Effector memory CD4-positive, alpha-beta T cell (primary cell): ENCODE measurements around the gene ANAPC15.

ENCODE experiments used
- DNase-seq, 3 donors: peaks; one replicate each; pipeline ENCODE4 v3.0.0-alpha.2; 2020
- H3K27ac ChIP-seq: 2 replicates; pipeline ENCODE4 v1.7.0; 2013; ENCODE audit warnings: mild to moderate bottlenecking, low read length, moderate library complexity; ENCODE audit not compliant: insufficient read depth, poor library complexity, severe bottlenecking
- H3K27me3 ChIP-seq: replicated peaks from 2 replicates; pipeline ENCODE4 v1.7.0; 2013; ENCODE audit warnings: mild to moderate bottlenecking, low read length; ENCODE audit not compliant: insufficient read depth, control insufficient read depth, poor library complexity, severe bottlenecking
- H3K36me3 ChIP-seq: 2 replicates; pipeline ENCODE4 v1.7.0; 2013; ENCODE audit warnings: mild to moderate bottlenecking, low read length, moderate library complexity; ENCODE audit not compliant: control insufficient read depth, insufficient read depth
- H3K4me1 ChIP-seq: 2 replicates; pipeline ENCODE4 v1.7.0; 2013; ENCODE audit warnings: low read length, mild to moderate bottlenecking; ENCODE audit not compliant: control insufficient read depth, insufficient read depth, poor library complexity, severe bottlenecking
- H3K4me3 ChIP-seq: 2 replicates; pipeline ENCODE4 v1.7.0; 2013; ENCODE audit warnings: low read length, low read depth, mild to moderate bottlenecking; ENCODE audit not compliant: insufficient read depth, poor library complexity, severe bottlenecking
- H3K9me3 ChIP-seq: 2 replicates; pipeline ENCODE4 v1.7.0; 2013; ENCODE audit warnings: mild to moderate bottlenecking, low read length, moderate library complexity; ENCODE audit not compliant: control insufficient read depth

ANAPC15 gene

GRCh38 chr11:72078477-72078876 lies 34.0 kb downstream of the ANAPC15 start:
- H3K9me3 ChIP-seq, result no peaks in the 10 kb centered on the region
- H3K4me3 ChIP-seq, result no peak overlapping the region
- peaks cover 11% of the 10 kb centered on the region for H3K4me1 ChIP-seq
- DNase-seq, result no peak
- peaks cover 4% of the 10 kb centered on the region for H3K36me3 ChIP-seq
- H3K27me3 ChIP-seq, result no peaks in the 10 kb centered on the region
- no peak overlapping the region for H3K27ac ChIP-seq

GRCh38 chr11:72075756-72076155 lies 36.7 kb downstream of the ANAPC15 start:
- Histone ChIP-seq H3K27me3 (no peaks in the 10 kb centered on the region), H3K4me3 (no peak overlapping the region), H3K9me3 (no peaks in the 10 kb centered on the region), H3K27ac (no peak overlapping the region), H3K36me3 (peaks cover 4% of the 10 kb centered on the region), H3K4me1 (peaks cover 6% of the 10 kb centered on the region)
- no peak for DNase-seq

GRCh38 chr11:72075109-72075508 lies 37.4 kb downstream of the ANAPC15 start:
- Histone ChIP-seq H3K36me3 (peaks cover 4% of the 10 kb centered on the region), H3K4me3 (no peak overlapping the region), H3K9me3 (no peaks in the 10 kb centered on the region), H3K4me1 (peaks cover 6% of the 10 kb centered on the region), H3K27me3 (no peaks in the 10 kb centered on the region), H3K27ac (no peak overlapping the region)
- DNase-seq, result no peak

GRCh38 chr11:72072348-72072747 lies 40.1 kb downstream of the ANAPC15 start:
- H3K27me3 ChIP-seq, result no peaks in the 10 kb centered on the region
- no peak for DNase-seq
- H3K4me1 ChIP-seq, result no peaks in the 10 kb centered on the region

GRCh38 chr11:72070491-72070890 lies 42.0 kb downstream of the ANAPC15 start:
- H3K4me3 ChIP-seq, result no peak overlapping the region
- H3K4me1 ChIP-seq, result no peaks in the 10 kb centered on the region
- H3K36me3 ChIP-seq, result no peaks in the 10 kb centered on the region
- no peak overlapping the region for H3K27ac ChIP-seq
- no peaks in the 10 kb centered on the region for H3K9me3 ChIP-seq
- no peaks in the 10 kb centered on the region for H3K27me3 ChIP-seq
- no peak for DNase-seq

More at GRCh38 chr11:72072348-72072747, 40.1 kb downstream of the ANAPC15 start:
- peaks cover 4% of the 10 kb centered on the region for H3K36me3 ChIP-seq
- no peaks in the 10 kb centered on the region for H3K9me3 ChIP-seq
- no peak overlapping the region for H3K27ac ChIP-seq
- no peak overlapping the region for H3K4me3 ChIP-seq

GRCh38 chr11:72069787-72070251 lies 42.7 kb downstream of the ANAPC15 start:
- H3K27ac ChIP-seq, result no peak overlapping the region
- DNase-seq, result no peak
- H3K36me3 ChIP-seq, result no peaks in the 10 kb centered on the region
- no peaks in the 10 kb centered on the region for H3K4me1 ChIP-seq
- no peak overlapping the region for H3K4me3 ChIP-seq
- H3K9me3 ChIP-seq, result no peaks in the 10 kb centered on the region
- H3K27me3 ChIP-seq, result no peaks in the 10 kb centered on the region

- H3K27me3 ChIP-seq, result no peaks in the 10 kb centered on the region
- H3K27ac ChIP-seq, result no peak overlapping the region
- H3K36me3 ChIP-seq, result no peaks in the 10 kb centered on the region
- no peak overlapping the region for H3K4me3 ChIP-seq
- no peak for DNase-seq
- H3K9me3 ChIP-seq, result no peaks in the 10 kb centered on the region
- H3K4me1 ChIP-seq, result no peaks in the 10 kb centered on the region
Measured at GRCh38 chr11:72069200-72069599, 43.3 kb downstream of the ANAPC15 start.

- Histone ChIP-seq H3K4me1 (no peaks in the 10 kb centered on the region), H3K36me3 (no peaks in the 10 kb centered on the region), H3K27ac (no peak overlapping the region), H3K27me3 (no peaks in the 10 kb centered on the region), H3K9me3 (no peaks in the 10 kb centered on the region), H3K4me3 (no peak overlapping the region)
- no peak for DNase-seq
Measured at GRCh38 chr11:72067676-72068075, 44.8 kb downstream of the ANAPC15 start.

- no peak for DNase-seq
- Histone ChIP-seq H3K36me3 (no peaks in the 10 kb centered on the region), H3K9me3 (no peaks in the 10 kb centered on the region), H3K4me3 (no peak overlapping the region), H3K27ac (no peak overlapping the region), H3K4me1 (no peaks in the 10 kb centered on the region), H3K27me3 (no peaks in the 10 kb centered on the region)
Measured at GRCh38 chr11:72067266-72067665, 45.2 kb downstream of the ANAPC15 start.

- no peaks in the 10 kb centered on the region for H3K9me3 ChIP-seq
- H3K27me3 ChIP-seq, result no peaks in the 10 kb centered on the region
- DNase-seq, result no peak
- no peaks in the 10 kb centered on the region for H3K36me3 ChIP-seq
- no peak overlapping the region for H3K4me3 ChIP-seq
- H3K4me1 ChIP-seq, result no peaks in the 10 kb centered on the region
- H3K27ac ChIP-seq, result no peak overlapping the region
Measured at GRCh38 chr11:72066855-72067254, 45.6 kb downstream of the ANAPC15 start.
